ENCODE data around the gene STIMATE.

GRCh38 chr3:52817860-52818259 lies 79.5 kb downstream of the STIMATE start:
- TF ChIP-seq CTCF (IDR thresholded peaks at IDR 0.05): no peak
- no peak for TF ChIP-seq ZFX (IDR thresholded peaks at IDR 0.05; ENCODE audit: borderline replicate concordance)

Measured in 22Rv1 (cell line).